ENCODE results near the gene FBXW8.
A peak's percentile ranks its signal among the peaks of the same experiment; 100 is the strongest.

The FBXW8 gene

DNA sequence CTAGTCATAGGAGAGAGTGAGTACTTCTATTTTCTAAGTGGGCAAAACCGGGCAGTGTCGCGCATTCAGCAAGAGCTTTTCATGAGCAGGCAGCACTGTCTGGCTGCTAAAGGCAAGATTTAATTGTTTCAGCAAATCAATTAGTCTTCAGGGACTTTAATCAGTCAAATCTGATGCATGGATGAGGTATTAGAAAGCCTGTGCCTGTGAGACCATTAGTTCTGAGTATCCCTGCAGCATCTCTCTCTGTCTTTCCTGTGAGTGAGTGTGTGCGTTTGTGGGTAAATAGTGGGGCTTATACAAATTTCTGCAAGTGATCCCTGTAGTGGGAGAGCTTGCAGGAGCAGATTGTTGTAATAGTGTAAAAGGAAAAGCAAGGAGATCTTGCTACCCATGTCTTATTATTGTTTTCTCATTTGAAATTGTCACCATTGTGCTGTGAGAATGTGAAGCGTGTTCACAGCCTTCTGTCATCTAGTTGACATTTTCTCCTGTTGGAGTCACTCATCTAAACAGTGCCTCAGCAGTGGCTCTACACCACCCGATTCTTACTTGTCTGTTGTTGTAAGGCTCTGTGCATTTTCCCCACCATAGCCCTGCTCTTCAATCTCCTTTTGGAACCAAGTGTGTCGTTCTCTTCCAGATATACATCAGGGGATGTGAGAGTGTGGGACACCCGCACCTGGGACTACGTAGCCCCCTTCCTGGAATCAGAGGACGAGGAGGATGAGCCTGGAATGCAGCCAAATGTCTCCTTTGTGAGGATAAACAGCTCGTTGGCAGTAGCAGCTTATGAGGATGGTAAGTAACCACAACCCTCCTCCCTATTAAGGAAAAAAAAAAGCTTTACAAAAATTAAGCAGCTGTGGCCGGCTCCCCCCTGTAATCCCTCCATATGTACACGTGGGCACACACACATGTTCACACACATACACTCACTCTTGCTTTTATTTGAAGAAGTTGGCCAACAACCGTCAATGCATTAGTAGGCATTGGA, 53.6 kb downstream of the FBXW8 start:
- Histone ChIP-seq H3K36me3 (peaks cover 23% of the 10 kb centered on the region), H3K9ac (peak overlapping the region; percentile 16; the same call in 1 of the 2 replicates), H3K4me1 (peaks cover 79% of the 10 kb centered on the region), H4K20me1 (no peaks in the 10 kb centered on the region), H3K4me3 (no peak overlapping the region), H3K27ac (peak overlapping the region; percentile 69), H3K27me3 (no peaks in the 10 kb centered on the region), H3K9me3 (no peaks in the 10 kb centered on the region), H3K4me2 (peak overlapping the region; percentile 94)
- TF ChIP-seq Cebpa-rat (IDR thresholded peaks at IDR 0.05) = no peak

GRCh38 chr12:116968986-116969385, 58.2 kb downstream of the FBXW8 start:
- Histone ChIP-seq H3K9ac (peak overlapping the region; percentile 31; the same call in 1 of the 2 replicates), H3K4me2 (peak overlapping the region; percentile 68), H3K4me3 (no peak overlapping the region; the same call in 1 of the 2 replicates), H3K27ac (peak overlapping the region; percentile 69), H3K36me3 (peaks cover 40% of the 10 kb centered on the region), H4K20me1 (no peaks in the 10 kb centered on the region), H3K9me3 (no peaks in the 10 kb centered on the region), H3K27me3 (no peaks in the 10 kb centered on the region), H3K4me1 (peaks cover 72% of the 10 kb centered on the region)
- peak; percentile 94 for TF ChIP-seq Cebpa-rat (IDR thresholded peaks at IDR 0.05)

GRCh38 chr12:116969615-116970585, 59.1 kb downstream of the FBXW8 start:
- Histone ChIP-seq H3K4me1 (peaks cover 63% of the 10 kb centered on the region), H3K4me2 (peak overlapping the region; percentile 68), H3K9me3 (no peaks in the 10 kb centered on the region), H3K4me3 (no peak overlapping the region), H3K9ac (peak overlapping the region; percentile 31; the same call in 1 of the 2 replicates), H4K20me1 (no peaks in the 10 kb centered on the region), H3K27me3 (no peaks in the 10 kb centered on the region), H3K36me3 (peaks cover 45% of the 10 kb centered on the region), H3K27ac (peak overlapping the region; percentile 69)
- TF ChIP-seq Cebpa-rat (IDR thresholded peaks at IDR 0.05) = no peak

- Histone ChIP-seq H3K4me2 (peak overlapping the region; percentile 68), H3K36me3 (peaks cover 40% of the 10 kb centered on the region), H4K20me1 (no peaks in the 10 kb centered on the region), H3K4me3 (no peak overlapping the region), H3K4me1 (peaks cover 53% of the 10 kb centered on the region), H3K9me3 (no peaks in the 10 kb centered on the region), H3K27ac (0 out of 2 replicates have a peak overlapping the region, but pooled peaks have one; percentile 15), H3K9ac (0 out of 2 replicates have a peak overlapping the region, but pooled peaks have one; percentile 11), H3K27me3 (no peaks in the 10 kb centered on the region)
- TF ChIP-seq Cebpa-rat (IDR thresholded peaks at IDR 0.05) = no peak
Measured at GRCh38 chr12:116971222-116971621, 60.5 kb downstream of the FBXW8 start.

DNA sequence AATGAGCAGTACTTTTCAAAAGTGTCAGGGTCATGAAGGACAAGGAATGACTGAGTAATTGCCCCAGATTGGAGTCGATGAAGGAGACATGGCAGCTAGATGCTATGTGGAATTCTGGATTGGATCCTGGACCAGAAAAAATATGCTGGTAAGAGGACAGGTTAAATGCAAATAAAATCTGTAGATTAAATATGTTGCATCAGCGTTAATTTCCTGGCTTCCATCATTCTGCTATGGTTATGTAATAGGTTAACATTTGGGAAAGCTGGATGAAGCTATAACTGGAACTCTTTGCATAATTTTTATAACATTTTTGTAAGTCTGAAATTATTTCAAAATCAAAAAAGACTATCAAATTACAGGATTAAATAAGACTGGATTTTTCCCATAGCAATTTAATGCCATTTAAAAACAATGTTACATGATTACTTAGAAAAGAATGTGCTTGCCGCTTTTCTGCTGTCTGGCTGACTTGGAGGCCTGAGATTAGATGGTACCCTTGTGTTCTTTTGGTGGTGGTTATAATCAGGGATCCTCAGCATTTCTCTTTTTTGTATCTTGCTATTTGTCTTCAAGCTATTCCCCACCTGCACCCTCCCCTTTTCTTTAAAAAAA, 65.1 kb downstream of the FBXW8 start:
- no peak for TF ChIP-seq Cebpa-rat (IDR thresholded peaks at IDR 0.05)
- no peak overlapping the region for H3K9ac ChIP-seq
- H3K27ac ChIP-seq = no peak overlapping the region
- H3K4me2 ChIP-seq = no peak overlapping the region
- no peaks in the 10 kb centered on the region for H3K27me3 ChIP-seq
- H3K36me3 ChIP-seq = peaks cover 31% of the 10 kb centered on the region
- H3K4me3 ChIP-seq = no peak overlapping the region
- peaks cover 45% of the 10 kb centered on the region for H3K4me1 ChIP-seq
- no peaks in the 10 kb centered on the region for H3K9me3 ChIP-seq
- no peaks in the 10 kb centered on the region for H4K20me1 ChIP-seq

- peak overlapping the region; percentile 54 for H3K4me2 ChIP-seq
Measured at GRCh38 chr12:116977465-116978380, 67.0 kb downstream of the FBXW8 start.

GRCh38 chr12:116978791-116979508, 68.2 kb downstream of the FBXW8 start:
- TF ChIP-seq Cebpa-rat (IDR thresholded peaks at IDR 0.05) = no peak
- peaks cover 15% of the 10 kb centered on the region for H3K36me3 ChIP-seq
- no peak overlapping the region for H3K9ac ChIP-seq
- H3K9me3 ChIP-seq = no peaks in the 10 kb centered on the region
- no peak overlapping the region for H3K27ac ChIP-seq
- peak overlapping the region; percentile 29; the same call in 1 of the 2 replicates for H3K4me2 ChIP-seq
- H4K20me1 ChIP-seq = no peaks in the 10 kb centered on the region
- H3K4me3 ChIP-seq = no peak overlapping the region
- peaks cover 49% of the 10 kb centered on the region for H3K4me1 ChIP-seq
- H3K27me3 ChIP-seq = no peaks in the 10 kb centered on the region

More at GRCh38 chr12:116977465-116978380, 67.0 kb downstream of the FBXW8 start:
- no peaks in the 10 kb centered on the region for H3K9me3 ChIP-seq
- peaks cover 43% of the 10 kb centered on the region for H3K4me1 ChIP-seq
- TF ChIP-seq Cebpa-rat (IDR thresholded peaks at IDR 0.05) = no peak
- no peak overlapping the region for H3K27ac ChIP-seq
- H3K27me3 ChIP-seq = no peaks in the 10 kb centered on the region
- no peaks in the 10 kb centered on the region for H4K20me1 ChIP-seq
- no peak overlapping the region for H3K9ac ChIP-seq
- H3K4me3 ChIP-seq = no peak overlapping the region
- peaks cover 26% of the 10 kb centered on the region for H3K36me3 ChIP-seq

- no peaks in the 10 kb centered on the region for H3K9me3 ChIP-seq
- H3K9ac ChIP-seq = no peak overlapping the region
- H3K4me1 ChIP-seq = peaks cover 49% of the 10 kb centered on the region
- H3K27me3 ChIP-seq = no peaks in the 10 kb centered on the region
- H3K27ac ChIP-seq = no peak overlapping the region
- no peak for TF ChIP-seq Cebpa-rat (IDR thresholded peaks at IDR 0.05)
- H3K4me3 ChIP-seq = no peak overlapping the region
- peaks cover 14% of the 10 kb centered on the region for H3K36me3 ChIP-seq
- H4K20me1 ChIP-seq = no peaks in the 10 kb centered on the region
- H3K4me2 ChIP-seq = no peak overlapping the region
Measured at GRCh38 chr12:116980083-116980482, 69.3 kb downstream of the FBXW8 start.
